H1 (cell line): ENCODE results near the gene TBC1D30. TPM values are rescaled to one million over a fixed set of nuclear protein-coding genes. Genes with fewer than 3 reads are reported as not detected.
A peak's percentile ranks its signal among the peaks of the same experiment; 100 is the strongest.
"Not testable (repeated sequence)": the region's sequence is repeated elsewhere in the genome, so short reads cannot be mapped to it uniquely, and the experiment has no call there.

Source experiments
- CTCF ChIA-PET: fragments of 300-600 bp; sonication (Branson Sonifier 250); formaldehyde crosslinking; loops from one replicate; lab custom pipeline; 2021; ENCODE audit not compliant: partially characterized antibody; lab: Charles Lee
- POLR2A ChIA-PET: fragments of 300-600 bp; sonication (Branson Sonifier 250); formaldehyde crosslinking; loops from one replicate; lab custom pipeline; 2021; ENCODE audit warnings: inconsistent platforms; ENCODE audit not compliant: partially characterized antibody; lab: Charles Lee
- DNase-seq, 2 experiments: peaks; one replicate each; pipeline versions ENCODE4 v3.0.0 to v3.0.0-alpha.2; 2010 to 2022; ENCODE audit warnings: low spot score in 2 of 2, low read depth in 1 of 2, mixed read lengths in 1 of 2
- FAIRE-seq: peaks from 2 replicates; lab custom pipeline; 2011; peaks lifted over from hg19 to GRCh38; lab: Jason Lieb, UNC
- H2AFZ ChIP-seq: 2 replicates; pipeline ENCODE4 v1.8.1; 2012; ENCODE audit warnings: low read length, inconsistent platforms
- H2AK5ac ChIP-seq: 2 replicates; pipeline ENCODE4 v1.6.1; 2013; ENCODE audit warnings: low read depth, low read length
- H2BK120ac ChIP-seq: replicated peaks from 2 replicates; pipeline ENCODE3; 2013; ENCODE audit warnings: low read depth, low read length, inconsistent platforms
- H2BK12ac ChIP-seq: 2 replicates; pipeline ENCODE4 v1.6.1; 2013; ENCODE audit warnings: low read depth, low read length
- H2BK15ac ChIP-seq: 2 replicates; pipeline ENCODE4 v1.6.1; 2013; ENCODE audit warnings: low read length
- H2BK20ac ChIP-seq: 2 replicates; pipeline ENCODE4 v1.6.1; 2013; ENCODE audit warnings: low read length
- H2BK5ac ChIP-seq: 2 replicates; pipeline ENCODE4 v1.6.1; 2013; ENCODE audit warnings: low read depth, low read length
- H3K14ac ChIP-seq: 2 replicates; pipeline ENCODE4 v1.6.1; 2013; ENCODE audit warnings: inconsistent platforms; ENCODE audit not compliant: insufficient read length
- H3K18ac ChIP-seq: 2 replicates; pipeline ENCODE4 v1.6.1; 2013; ENCODE audit warnings: low read length; ENCODE audit errors: extremely low read depth
- H3K23ac ChIP-seq: 2 replicates; pipeline ENCODE4 v1.6.1; 2013; ENCODE audit warnings: inconsistent platforms; ENCODE audit not compliant: insufficient read length
- H3K23me2 ChIP-seq: 2 replicates; pipeline ENCODE4 v1.6.1; 2013; ENCODE audit warnings: low read depth, low read length
- H3K27ac ChIP-seq: 2 replicates; pipeline ENCODE4 v1.6.1; 2011; ENCODE audit warnings: low read depth, low read length, inconsistent platforms
- H3K27me3 ChIP-seq, 4 experiments: replicated peaks in 1 of 4; 1 replicate in 1 of 4; 2 replicates in 3 of 4; pipeline versions ENCODE4 v1.6.1 to v1.8.1; 2011 to 2013; ENCODE audit warnings: low read length in 3 of 4, mild to moderate bottlenecking in 3 of 4, inconsistent platforms in 2 of 4, mixed read lengths in 2 of 4, moderate library complexity in 1 of 4; ENCODE audit not compliant: control insufficient read depth in 3 of 4, insufficient read depth in 3 of 4; ENCODE audit errors: extremely low read depth in 1 of 4
- H3K36me3 ChIP-seq, 4 experiments: 2 replicates each; pipeline versions ENCODE4 v1.6.1 to v1.8.1; 2011 to 2013; ENCODE audit warnings: mild to moderate bottlenecking in 4 of 4, low read length in 3 of 4, moderate library complexity in 2 of 4, control low read depth in 1 of 4, inconsistent platforms in 1 of 4; ENCODE audit not compliant: insufficient read depth in 4 of 4, control insufficient read depth in 2 of 4
- H3K4ac ChIP-seq: replicated peaks from 2 replicates; pipeline ENCODE3; 2013; ENCODE audit warnings: low read length, low read depth, mixed read lengths, inconsistent platforms; ENCODE audit not compliant: insufficient read length
- H3K4me1 ChIP-seq, 4 experiments: replicated peaks in 1 of 4; 1 replicate in 1 of 4; 2 replicates in 3 of 4; pipeline versions ENCODE4 v1.6.1 to v1.8.1; 2011 to 2013; ENCODE audit warnings: low read length in 3 of 4, inconsistent platforms in 2 of 4, mixed read lengths in 1 of 4; ENCODE audit not compliant: insufficient read depth in 4 of 4, control insufficient read depth in 3 of 4
- H3K4me2 ChIP-seq, 2 experiments: 2 replicates each; pipeline versions ENCODE4 v1.6.1 to v1.8.1; 2011 to 2013; ENCODE audit warnings: low read depth in 2 of 2, low read length in 2 of 2, control low read depth in 1 of 2, inconsistent platforms in 1 of 2, mild to moderate bottlenecking in 1 of 2; ENCODE audit not compliant: insufficient read depth in 1 of 2
- H3K4me3 ChIP-seq, 4 experiments: fragments of 200-600, 300-600 bp in 1 of 4; sonication (generic), shearing (Covaris generic), sonication (Bioruptor Twin) in 1 of 4; 2 replicates each; pipeline versions ENCODE4 v1.5.1 to v1.8.1; 2011 to 2016; ENCODE audit warnings: low read length in 4 of 4, low read depth in 3 of 4, control low read depth in 2 of 4, inconsistent platforms in 2 of 4, mild to moderate bottlenecking in 2 of 4, mixed read lengths in 1 of 4, moderate library complexity in 1 of 4; ENCODE audit not compliant: insufficient read depth in 2 of 4; ENCODE audit errors: extremely low read depth in 1 of 4
- H3K56ac ChIP-seq: replicated peaks from 2 replicates; pipeline ENCODE3; 2013; ENCODE audit warnings: low read depth, mild to moderate bottlenecking, mixed read lengths, low read length, inconsistent platforms; ENCODE audit not compliant: insufficient read length
- H3K79me1 ChIP-seq: 2 replicates; pipeline ENCODE4 v1.6.1; 2013; ENCODE audit warnings: low read depth, low read length, control low read depth
- H3K79me2 ChIP-seq, 2 experiments: 2 replicates each; pipeline versions ENCODE4 v1.6.1 to v1.8.1; 2012 to 2013; ENCODE audit warnings: low read length in 2 of 2, mild to moderate bottlenecking in 2 of 2, inconsistent platforms in 1 of 2; ENCODE audit not compliant: insufficient read depth in 2 of 2, control insufficient read depth in 1 of 2
- H3K9ac ChIP-seq, 4 experiments: replicated peaks in 1 of 4; 1 replicate in 1 of 4; 2 replicates in 3 of 4; pipeline versions ENCODE4 v1.6.1 to v1.8.1; 2011 to 2013; ENCODE audit warnings: low read depth in 3 of 4, low read length in 3 of 4, control low read depth in 2 of 4, mild to moderate bottlenecking in 2 of 4, moderate library complexity in 2 of 4, inconsistent platforms in 1 of 4; ENCODE audit errors: extremely low read depth in 1 of 4
- H3K9me3 ChIP-seq, 2 experiments: 2 replicates each; pipeline versions ENCODE4 v1.6.1 to v1.8.1; 2012 to 2013; ENCODE audit warnings: mild to moderate bottlenecking in 2 of 2, moderate library complexity in 2 of 2, control low read depth in 1 of 2, inconsistent platforms in 1 of 2, low read depth in 1 of 2, low read length in 1 of 2, mixed read lengths in 1 of 2; ENCODE audit not compliant: insufficient read depth in 2 of 2
- H4K20me1 ChIP-seq, 2 experiments: replicated peaks in 1 of 2; 2 replicates each; pipeline versions ENCODE3 to v1.8.1; 2011 to 2013; ENCODE audit warnings: inconsistent platforms in 2 of 2, low read length in 2 of 2, mild to moderate bottlenecking in 1 of 2; ENCODE audit not compliant: insufficient read depth in 2 of 2, control insufficient read depth in 1 of 2
- H4K5ac ChIP-seq: 2 replicates; pipeline ENCODE4 v1.6.1; 2013; ENCODE audit warnings: low read length, low read depth, mixed read lengths, inconsistent platforms; ENCODE audit not compliant: insufficient read length
- H4K8ac ChIP-seq: 2 replicates; pipeline ENCODE4 v1.8.0; 2013; ENCODE audit warnings: mild to moderate bottlenecking, moderate library complexity, low read length, inconsistent platforms; ENCODE audit not compliant: insufficient read depth; ENCODE audit errors: extremely low read depth
- H4K91ac ChIP-seq: replicated peaks from 2 replicates; pipeline ENCODE3; 2013; ENCODE audit warnings: low read length, mixed read lengths, inconsistent platforms; ENCODE audit not compliant: insufficient read length
- E2F6 ChIP-seq: IDR thresholded peaks from 2 replicates; pipeline ENCODE4 v1.6.1; 2012; ENCODE audit warnings: inconsistent platforms
- MAX ChIP-seq: IDR thresholded peaks from 2 replicates; pipeline ENCODE4 v1.6.1; 2012; ENCODE audit warnings: inconsistent platforms
- RAD21 ChIP-seq, 2 experiments: IDR thresholded peaks in 1 of 2; conservative IDR thresholded peaks in 1 of 2; 2 replicates each; pipeline ENCODE4 v1.6.1; 2011; ENCODE audit warnings: low read depth in 2 of 2, low read length in 2 of 2, improper control_type of control experiment in 1 of 2, inconsistent platforms in 1 of 2, mild to moderate bottlenecking in 1 of 2, moderate library complexity in 1 of 2
- SAP30 ChIP-seq: fragments of 300-600 bp; sonication (generic); IDR thresholded peaks from 2 replicates; pipeline ENCODE4 v1.7.1; 2012; ENCODE audit warnings: low read length, moderate library complexity, mild to moderate bottlenecking, inconsistent platforms; ENCODE audit not compliant: insufficient read depth, insufficient replicate concordance
- TBP ChIP-seq: IDR thresholded peaks from 2 replicates; pipeline ENCODE4 v1.6.1; 2011; ENCODE audit warnings: low read depth, low read length, improper control_type of control experiment
- TCF12 ChIP-seq: IDR thresholded peaks from 2 replicates; pipeline ENCODE4 v1.6.1; 2011; ENCODE audit warnings: low read depth, mild to moderate bottlenecking, low read length
- USF2 ChIP-seq: IDR thresholded peaks from 2 replicates; pipeline ENCODE4 v1.6.1; 2011; ENCODE audit warnings: low read length, improper control_type of control experiment
- polyA plus RNA-seq, 7 experiments: library from polyadenylated mRNA; depleted of rRNA in 3 of 7; stranded (reverse) in 5 of 7; unstranded in 2 of 7; fragments of >200 nt in 5 of 7; fragments of 200-250 nt in 2 of 7; gene quantifications; 1 replicate in 5 of 7; 2 replicates in 1 of 7; 4 replicates in 1 of 7; pipeline versions ENCODE4 v1.2.1 to v1.2.3, GENCODE V29; 2011 to 2013; ENCODE audit warnings: missing spikeins in 2 of 7, mixed read lengths in 2 of 7
- total RNA-seq: library from RNA; stranded (reverse); fragmentation: NEBNext Ultra II Directional; extraction: Animal tissue kit (Norgen Biotek cat#: 25700); gene quantifications from 2 replicates; pipeline ENCODE4 v1.2.1, GENCODE V29; 2021

The TBC1D30 gene
- total and polyA plus RNA-seq, 2 of the 8 experiments (the other 6 are each of a cell fraction or from before 2014, with no cell fraction given), result 2.8 to 5.5 TPM

GRCh38 chr12:64824500-64825142 lies at the start of gene TBC1D30 (continued):
- TF ChIP-seq MAX, result peak; percentile 40
- no peak for TF ChIP-seq TCF12
- TF ChIP-seq E2F6, result peak; percentile 70; the same call in 1 of the 2 replicates
- no peak for TF ChIP-seq USF2
- TF ChIP-seq RAD21 (IDR thresholded peaks at IDR 0.05 in 1 of 2, conservative IDR thresholded peaks at IDR 0.05 in 1 of 2; ENCODE audit: low read depth in 2 of 2, low read length in 2 of 2), result no peak
- TF ChIP-seq TBP, result 0 out of 2 replicates have a peak, but pooled peaks have one; percentile 15
- TF ChIP-seq SAP30, result no peak

- H3K36me3 ChIP-seq, H3K18ac ChIP-seq, H2BK120ac ChIP-seq, H2BK12ac ChIP-seq, H3K4me2 ChIP-seq, H2BK15ac ChIP-seq, H3K79me1 ChIP-seq, H2BK5ac ChIP-seq, H3K56ac ChIP-seq, H2BK20ac ChIP-seq, H2AK5ac ChIP-seq, H3K27ac ChIP-seq, H4K91ac ChIP-seq, H3K23me2 ChIP-seq, H3K23ac ChIP-seq, H4K8ac ChIP-seq, H3K9me3 ChIP-seq, H3K9ac ChIP-seq, H4K20me1 ChIP-seq, POLR2A ChIA-PET, H3K4me1 ChIP-seq, DNase-seq, H3K79me2 ChIP-seq, FAIRE-seq, H3K4me3 ChIP-seq, H3K4ac ChIP-seq, H2AFZ ChIP-seq, H4K5ac ChIP-seq, H3K14ac ChIP-seq: not testable (repeated sequence)
- peaks cover 0 to 13% (median 8%) of the 10 kb centered on the region in 4 experiments; a peak in 5 of 7 replicates for H3K27me3 ChIP-seq
- CTCF ChIA-PET, result interaction anchor here (0.8 to 1.0 kb wide), 2 partner anchors 11 to 27 kb away, joined by 3 to 6 read pairs; no protein-coding TSS in a partner anchor
These were observed 49.2 kb upstream of the TBC1D30 start for GRCh38 chr12:64775147-64775736.
